GM18519 (cell line): ENCODE results near the gene MAP3K9.

Experiments used
- ATAC-seq: cut with Tn5 transposase; IDR thresholded peaks from one replicate; pipeline ENCODE4 v1.9.1; 2021; ENCODE audit warnings: mild to moderate bottlenecking, moderate library complexity; ENCODE audit not compliant: unreplicated experiment, low FRiP score

The MAP3K9 gene

DNA sequence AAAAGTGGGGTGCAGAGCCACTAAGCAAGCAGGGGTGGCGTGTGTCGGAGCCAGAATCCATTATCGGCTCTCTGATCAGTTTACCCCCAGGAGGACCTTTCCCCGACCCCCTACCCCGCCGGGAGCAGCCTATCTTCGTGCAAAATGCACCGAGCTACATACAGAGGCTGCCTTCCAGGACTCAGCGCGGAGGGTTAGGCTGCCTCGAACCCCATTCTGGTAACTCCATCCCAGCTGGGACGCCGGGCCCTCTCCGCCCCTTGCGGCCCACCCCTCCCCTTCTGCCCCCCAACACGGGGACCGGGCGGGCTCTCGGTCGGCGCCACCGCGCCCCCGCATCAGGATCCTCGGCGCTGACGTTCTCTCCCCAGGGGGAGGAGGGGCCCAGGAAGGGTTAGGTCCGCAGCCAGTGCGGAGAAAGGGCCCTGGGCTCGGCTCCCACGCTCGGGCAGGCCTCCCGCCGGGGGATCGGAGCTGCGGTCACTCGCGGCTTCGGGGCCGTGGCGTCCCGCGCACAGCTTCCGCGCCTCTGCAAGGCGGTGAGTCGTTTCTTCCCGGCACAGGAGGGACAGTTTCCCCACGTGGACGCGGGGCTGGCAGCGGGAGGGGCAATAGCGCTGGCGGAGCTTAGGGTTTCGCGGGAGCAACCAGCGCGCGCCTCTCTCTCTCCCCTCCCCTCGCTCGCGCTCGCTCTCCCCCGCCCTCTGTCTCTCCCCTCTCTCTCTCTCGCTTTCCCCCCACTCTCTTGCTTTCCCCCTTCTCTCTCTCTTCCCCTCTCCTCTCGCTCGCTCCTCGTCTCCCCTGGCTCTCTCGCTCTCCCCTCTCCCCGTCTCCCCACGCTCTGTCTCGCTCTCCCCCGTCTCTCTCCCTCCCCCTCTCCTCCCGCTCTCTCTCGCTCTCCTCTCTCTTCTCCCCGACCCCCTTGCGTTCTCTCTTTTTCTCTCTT, 12.5 kb upstream of the MAP3K9 start:
- ATAC-seq, result no peak

DNA sequence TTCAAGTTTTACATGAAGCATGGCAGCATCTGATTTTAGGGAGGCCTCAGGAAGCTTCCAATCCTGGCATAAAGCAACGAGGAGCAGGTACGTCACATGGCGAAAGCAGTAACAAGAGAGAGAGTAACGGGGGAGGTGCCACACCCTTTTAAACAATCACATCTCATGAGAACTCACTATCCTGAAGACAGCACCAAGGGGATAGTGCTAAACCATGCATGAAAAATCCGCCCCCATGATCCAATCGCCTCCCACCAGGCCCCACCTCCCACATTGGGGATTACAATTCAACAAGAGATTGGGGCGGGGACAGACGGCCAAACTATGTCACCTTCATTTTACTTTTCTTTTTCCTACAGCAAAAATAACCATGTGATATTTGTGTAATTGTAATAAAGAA, 7.2 kb upstream of the MAP3K9 start:
- ATAC-seq, result no peak

DNA sequence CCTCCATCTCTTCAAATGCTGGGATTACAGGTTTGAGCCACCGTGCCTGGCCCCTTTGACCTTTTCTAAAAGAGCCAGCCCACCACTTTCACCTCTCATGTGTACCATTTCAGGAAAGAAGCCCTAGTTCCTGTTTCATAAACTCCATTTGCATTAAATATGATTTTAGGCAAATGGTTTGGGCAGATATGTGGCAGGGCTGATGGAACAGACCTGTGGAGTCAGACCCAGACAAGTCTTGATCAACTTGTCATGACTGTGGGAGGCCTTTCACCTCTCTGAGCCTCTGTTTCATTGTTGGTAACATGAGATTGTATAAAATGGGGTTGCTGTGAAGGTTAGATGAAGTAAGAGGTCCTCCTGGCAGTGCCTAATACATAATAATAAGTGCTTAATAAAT, 5.2 kb upstream of the MAP3K9 start:
- ATAC-seq, result no peak

DNA sequence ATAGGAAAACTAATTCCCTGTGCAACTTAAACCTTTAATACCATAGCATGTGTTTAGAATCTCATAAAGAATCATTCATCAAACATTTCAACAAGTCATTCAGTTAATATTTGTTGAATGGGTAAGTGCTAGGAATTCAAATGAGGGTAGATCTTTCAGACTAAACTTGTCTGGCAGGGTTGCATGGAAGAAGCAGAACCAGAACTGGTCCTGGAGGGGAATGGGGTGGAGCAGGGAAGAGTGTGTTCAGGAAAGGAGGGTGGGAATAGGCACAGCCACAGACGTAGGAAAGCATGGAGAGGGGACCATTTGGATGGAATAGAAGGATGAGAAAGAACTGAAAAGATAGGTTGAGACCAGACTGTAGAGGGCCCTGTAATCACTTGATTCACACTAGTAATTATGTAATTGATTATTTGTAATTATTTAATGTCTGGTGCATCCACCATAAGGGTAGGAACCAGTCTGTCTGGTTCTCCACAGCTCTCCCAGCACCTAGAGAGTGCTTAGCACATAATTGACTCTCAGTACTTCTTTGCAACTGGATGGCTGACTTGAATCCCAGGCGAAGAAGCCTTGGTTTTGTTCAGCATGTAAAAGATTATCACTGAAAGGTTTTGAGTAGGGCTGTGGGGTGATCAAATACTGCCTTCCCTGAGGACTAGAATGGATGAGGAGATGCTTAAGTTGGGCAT, 3.0 kb upstream of the MAP3K9 start:
- no peak for ATAC-seq

DNA sequence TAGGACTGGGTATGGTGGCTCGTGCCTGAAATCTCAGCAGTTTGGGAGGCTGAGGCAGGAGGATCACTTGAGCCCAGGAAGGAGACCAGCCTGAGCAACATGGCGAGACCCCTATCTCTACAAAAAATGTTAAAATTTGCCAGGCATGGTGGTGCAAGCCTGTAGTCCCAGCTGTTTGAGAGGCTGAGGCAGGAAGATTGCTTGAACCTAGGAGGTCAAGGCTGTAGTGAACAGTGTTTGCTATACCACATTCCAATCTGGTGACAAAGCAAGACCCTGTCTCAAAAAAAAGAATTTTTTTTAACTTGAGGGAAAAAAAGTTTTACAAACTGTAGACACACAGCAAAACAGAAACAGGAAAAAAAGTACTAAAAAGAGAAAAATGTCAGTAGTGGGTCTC, 2.3 kb upstream of the MAP3K9 start:
- no peak for ATAC-seq

DNA sequence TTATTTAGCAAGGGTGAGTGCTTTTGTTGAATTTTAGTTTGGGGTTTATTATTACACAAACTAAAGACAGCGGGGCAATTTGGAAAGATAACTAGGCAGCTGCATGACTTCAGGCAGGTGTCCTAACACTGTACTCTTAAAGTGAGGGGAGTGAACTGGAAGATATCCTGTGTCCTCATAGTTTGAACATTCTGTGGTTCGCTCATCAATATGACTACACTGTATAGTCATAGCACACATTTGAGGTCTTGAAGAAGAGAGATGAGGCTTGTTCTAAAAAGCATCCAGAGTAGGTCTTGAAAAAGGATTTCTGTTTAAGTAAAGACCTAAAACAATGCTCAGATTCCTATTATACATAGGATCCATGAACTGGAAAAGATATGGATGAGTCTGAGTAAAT, 1.7 kb upstream of the MAP3K9 start:
- ATAC-seq, result no peak

DNA sequence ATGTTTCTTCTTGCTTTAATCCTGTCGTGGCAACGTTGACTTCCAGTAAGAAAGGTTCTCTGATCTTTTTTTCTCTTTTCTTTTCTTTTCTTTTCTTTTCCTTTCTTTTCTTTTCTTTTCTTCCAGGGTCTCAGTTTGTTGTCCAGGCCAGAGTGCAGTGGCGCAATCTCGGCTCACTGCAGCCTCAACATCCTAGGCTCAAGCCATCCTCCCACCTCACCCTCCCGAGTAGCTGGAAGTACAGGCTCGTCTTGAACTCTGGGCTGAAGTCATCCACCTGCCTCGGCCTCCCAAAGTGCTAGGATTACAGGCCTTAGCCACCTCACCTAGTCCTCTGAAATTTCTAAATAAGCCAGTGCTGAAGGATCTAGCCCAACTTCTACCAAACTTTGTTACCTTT, 1.3 kb upstream of the MAP3K9 start:
- no peak for ATAC-seq

DNA sequence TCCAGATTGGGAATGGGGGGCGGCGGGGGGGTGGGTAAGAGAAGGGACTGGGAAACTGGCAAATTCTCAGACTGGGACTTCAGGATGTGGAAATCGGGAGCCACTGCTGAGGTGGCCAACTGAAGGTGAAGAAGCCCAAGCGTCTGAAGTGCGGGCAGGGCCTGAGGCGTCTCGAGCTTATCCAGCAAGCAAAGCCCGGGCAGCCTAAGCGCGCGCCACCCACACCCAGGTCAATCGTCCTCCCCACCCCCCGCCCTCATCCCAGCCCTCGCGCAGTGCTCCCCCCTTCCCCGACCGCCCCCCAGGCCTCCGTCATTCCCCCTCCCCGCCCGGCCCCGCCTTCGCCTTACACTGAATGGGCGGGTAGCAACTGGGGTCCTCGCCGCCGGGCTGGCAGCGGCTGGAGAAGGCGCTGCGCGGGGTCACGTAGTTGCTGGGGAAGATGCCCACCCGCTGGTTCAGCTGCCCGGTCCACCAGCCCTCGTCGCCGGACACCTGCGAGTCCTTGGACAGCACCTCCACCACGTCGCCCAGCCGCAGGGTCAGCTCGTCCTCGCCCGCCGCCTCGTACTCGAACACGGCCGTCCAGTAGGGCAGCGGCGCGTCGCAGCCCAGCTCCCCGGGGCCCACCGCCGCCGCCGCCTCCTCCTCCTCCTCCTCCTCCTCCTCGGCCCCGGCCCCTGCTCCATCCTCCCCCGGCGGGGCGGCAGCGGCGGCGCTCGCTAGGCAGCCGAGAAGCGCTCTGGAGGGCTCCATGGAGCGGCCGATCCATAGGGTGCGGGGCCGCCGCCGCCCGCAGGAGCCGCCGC, 693 bp downstream of the MAP3K9 start:
- no peak for ATAC-seq

DNA sequence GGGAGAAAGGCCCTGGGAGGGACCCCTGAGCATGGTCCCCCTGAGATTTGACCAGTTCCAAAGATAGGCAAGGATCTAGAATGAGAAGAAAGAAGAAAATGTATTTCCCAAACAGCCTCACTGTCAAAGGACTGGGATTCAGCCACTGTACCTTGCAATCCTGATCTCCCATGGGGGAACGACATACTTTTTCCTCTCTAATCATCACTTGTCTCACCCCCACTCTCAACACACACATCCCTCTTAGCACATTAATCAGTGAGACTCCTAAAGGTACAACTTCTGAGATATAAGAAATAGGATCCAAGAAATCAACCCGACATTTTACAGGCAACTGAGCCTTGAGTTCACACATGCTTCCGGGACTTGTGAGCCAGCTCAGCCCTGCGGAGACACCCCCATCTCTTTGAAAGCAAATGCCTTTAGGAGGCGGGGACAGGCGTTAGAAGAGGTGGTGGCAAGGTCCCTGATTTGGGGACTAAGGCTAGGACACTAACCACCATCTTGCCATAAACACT, 1.4 kb downstream of the MAP3K9 start:
- ATAC-seq, result no peak

DNA sequence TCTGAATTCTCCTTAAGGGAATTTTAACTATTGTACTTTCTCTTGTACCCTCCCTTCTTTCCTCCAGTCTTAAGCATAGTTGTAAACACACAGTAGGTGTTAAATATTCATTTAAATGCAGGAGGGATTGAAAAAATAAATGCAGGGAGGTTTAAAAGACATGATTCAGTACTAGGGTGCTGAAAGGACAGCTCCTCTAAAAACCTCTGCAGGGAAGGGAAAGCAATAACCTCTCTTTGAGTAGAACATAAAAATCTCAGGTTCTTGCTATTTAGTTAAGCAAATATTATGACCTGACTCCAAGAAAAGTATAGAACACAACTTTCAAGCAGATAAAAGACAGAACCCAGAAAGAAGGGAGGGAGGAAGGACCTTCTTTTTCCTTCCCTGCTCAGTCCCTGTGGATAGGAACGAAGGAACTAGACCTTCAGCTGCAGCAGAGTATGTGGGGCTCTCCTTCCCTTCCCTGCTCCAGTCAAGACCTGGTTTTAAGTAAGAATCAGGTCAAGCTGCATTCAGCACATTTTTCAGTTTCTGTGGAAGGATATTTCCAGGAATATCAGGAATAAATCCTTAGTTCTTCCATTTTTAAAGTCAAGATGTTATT, 4.7 kb downstream of the MAP3K9 start:
- ATAC-seq, result no peak

DNA sequence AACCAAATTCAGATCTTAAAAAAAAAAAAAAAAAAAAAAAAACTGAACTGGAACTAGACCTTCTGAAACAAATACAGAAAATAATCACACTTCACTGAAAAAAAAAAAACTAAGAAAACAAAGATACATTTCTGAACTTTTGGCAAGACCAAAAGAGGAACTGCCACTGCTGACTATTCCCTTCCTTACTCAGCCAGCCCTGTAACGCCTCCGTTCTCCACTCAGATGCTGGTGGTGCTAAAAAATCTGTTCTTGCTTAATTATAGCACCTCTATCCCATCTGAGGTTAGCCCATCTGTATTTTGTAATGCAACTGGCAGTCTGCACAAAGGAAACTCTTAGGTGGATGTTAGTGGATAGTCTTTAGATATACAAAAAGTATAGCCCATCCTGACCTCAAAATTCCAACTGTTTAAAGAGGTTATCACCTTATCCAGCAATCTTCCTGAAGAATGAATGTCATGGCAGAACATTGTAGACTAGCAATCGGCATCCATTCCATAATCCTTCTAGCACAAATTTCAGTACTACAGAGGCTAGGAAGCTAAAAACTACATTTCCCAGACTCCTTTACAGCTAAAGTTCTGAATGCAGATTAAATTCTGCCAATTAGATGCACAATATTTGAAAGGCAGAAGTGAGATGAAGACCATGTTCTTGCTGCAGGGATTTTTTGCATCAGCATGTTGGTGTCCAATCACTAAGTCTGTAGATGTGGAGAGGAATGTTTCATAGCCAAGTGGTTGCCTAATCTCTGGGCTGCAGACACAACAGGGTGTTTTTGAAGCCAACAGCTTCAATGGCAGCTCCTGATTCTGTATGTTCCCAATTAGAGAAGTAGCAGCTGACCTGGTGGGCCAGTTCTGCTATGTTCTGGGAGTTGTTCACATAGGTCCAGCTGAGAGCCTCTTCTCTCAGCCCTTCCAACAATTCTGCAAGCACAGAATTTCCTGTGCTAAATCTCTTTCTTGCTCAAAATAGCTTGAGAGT, 5.7 kb downstream of the MAP3K9 start:
- ATAC-seq, result peak; percentile 54

DNA sequence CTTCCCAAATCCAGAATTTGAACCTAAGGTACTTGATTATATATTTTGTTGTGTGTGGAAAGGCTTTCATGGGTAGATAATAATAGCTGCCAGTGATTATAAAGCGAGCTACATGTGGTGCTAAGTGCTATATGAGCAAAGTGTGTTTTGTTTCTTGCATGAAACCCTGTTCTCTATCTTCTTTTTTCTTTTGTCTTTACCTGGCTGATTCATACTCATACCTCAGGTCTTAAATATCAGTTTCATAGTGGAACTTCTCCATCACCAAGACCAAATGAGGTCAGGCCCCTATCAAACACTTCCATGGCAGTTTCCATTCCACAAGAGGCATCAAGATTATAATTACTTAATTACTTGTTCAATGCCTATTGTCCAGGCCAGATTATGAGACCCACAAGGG, 6.9 kb downstream of the MAP3K9 start:
- no peak for ATAC-seq

DNA sequence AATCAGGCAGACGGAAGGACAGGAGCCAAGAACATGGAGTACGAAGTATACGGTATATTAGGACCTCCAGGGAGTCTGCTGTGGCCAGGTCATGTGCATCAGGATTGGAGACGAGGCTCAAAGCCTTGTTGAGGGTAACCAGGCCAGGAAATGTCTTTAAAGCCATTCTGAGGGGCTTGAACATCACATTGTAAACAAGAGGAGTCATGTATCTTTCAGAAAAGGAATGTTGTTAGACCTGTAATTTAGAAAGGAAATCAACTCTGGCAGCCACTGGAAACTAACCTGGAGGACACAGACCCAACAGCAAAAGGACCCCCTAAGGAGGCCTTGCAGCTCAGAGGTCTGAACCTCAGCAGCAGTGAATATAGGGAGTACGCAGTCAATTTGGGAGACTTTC, 7.5 kb downstream of the MAP3K9 start:
- ATAC-seq, result no peak

DNA sequence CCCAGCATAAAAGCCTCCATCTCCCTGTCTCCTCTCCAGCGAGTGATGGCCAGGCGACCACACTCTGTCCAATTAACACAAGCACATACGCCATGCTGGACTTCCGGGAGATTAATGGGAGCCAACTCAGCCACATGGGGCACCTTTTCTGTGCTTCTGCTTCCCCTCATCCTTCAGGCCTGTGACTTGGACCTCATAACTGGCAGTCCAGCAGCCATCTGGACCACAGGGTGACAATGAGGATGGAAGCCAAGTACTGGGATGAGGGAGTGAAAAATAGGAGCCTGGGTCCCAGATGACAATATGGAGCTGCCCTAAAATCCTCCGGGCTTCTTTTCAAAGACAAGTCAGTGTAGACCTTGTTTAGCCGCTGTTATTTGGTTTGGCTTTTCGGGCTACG, 12.8 kb downstream of the MAP3K9 start:
- ATAC-seq, result no peak

DNA sequence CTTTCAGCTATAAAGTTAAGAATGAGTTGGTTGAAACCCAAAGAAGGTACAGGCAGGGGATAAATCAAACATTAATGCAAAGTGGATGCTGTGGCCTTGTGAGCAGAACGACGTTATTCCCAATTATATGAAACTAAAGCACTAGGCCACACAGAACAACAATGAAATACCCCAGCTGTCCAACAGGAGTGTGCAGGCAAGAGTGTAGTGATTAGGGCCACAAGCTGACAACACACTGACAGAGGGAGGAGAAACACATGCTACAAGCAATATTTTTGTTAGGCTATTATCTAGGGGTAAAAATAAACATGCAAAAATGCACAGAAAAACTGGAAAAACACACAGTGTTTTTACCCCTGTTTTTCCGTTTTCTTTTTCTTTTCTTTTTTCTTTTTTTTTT, 15.0 kb downstream of the MAP3K9 start:
- ATAC-seq, result no peak

DNA sequence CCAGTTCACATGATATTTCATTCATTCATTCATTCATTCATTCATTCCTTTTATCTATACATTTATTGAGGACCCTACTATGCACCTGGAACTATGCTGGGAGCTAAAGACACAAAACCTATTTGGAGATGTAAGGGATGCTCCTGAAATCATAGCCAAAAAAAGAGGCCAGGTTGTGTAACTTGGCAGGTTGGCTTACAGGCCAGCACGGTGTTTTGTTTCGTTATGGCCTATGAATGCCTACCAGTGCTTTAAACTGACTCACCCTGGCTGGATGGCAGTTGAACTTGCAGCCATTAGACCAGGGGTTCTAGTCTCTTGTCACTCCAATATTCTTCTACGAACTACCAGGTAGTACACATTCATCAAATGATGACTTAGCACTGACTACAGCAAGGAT, 15.7 kb downstream of the MAP3K9 start:
- no peak for ATAC-seq

DNA sequence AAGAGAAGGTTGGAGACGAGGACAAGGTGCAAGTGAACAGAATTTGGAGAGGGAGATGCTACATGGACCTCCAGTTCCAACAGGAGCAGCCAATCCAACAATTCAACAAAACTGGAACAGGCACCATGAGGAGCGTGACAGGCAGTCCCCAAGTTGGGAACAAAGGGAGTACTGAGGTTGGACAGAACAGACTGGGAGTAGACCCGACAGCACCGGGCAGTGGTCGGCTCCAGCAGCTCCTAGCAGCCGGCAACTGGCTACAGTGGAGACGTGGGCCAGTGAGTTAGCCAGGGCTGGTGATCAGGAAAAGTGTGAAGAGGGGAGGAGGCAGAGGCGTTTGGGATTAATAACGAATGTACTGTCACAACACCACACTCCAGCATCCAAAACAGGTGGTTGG, 16.4 kb downstream of the MAP3K9 start:
- no peak for ATAC-seq

DNA sequence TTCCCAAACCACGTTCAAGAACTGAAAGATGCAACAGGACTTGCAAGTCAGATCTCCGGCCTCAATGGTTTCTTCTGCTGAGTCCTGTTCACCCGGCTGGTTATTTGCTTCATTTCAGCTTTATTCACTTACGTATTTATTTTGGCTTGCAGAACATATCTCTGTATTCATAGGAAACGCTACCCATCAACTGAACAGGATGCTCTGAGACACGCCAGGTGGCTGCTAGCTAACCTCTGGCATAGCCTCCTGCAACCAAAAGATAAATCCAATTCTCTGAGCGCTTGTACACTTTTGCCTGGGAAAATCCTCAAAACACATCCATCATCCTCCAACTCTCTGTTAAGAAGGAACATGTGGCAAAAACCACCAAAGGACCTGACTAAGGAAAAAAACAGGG, 17.3 kb downstream of the MAP3K9 start:
- no peak for ATAC-seq

DNA sequence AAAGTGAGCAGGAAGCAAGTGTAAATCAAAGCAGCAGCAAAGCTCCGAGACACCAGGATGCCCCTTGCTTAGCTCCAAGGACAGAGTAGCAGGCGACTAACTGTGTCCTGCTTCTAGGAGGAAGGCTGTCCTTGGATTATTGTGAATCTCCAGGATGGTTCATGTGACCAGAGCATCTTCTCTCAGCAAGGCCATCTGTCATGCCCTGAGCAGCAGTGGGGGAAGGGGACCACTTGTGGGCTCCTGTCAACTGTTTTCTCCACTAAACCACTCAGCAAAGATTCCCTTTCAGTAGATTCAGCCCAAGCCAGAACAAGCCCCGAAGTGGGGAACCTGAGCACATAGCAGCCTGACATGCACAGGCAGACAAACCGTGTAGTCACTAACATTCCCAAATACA, 19.4 kb downstream of the MAP3K9 start:
- no peak for ATAC-seq
